IMR-90 (cell line): ENCODE results near the gene ATXN7L3. TPM values are rescaled to one million over a fixed set of nuclear protein-coding genes. Genes with fewer than 3 reads are reported as not detected.

Source experiments
- ATAC-seq: fragments of 200-7000 bp; cut with Tn5 transposase; 2 replicates; pipeline ENCODE4 v1.9.1; 2020; ENCODE audit warnings: low read depth, mild to moderate bottlenecking, moderate library complexity
- BruUV-seq: library from RNA; stranded (reverse); fragments of 400-500 nt; replicated peaks from 2 replicates; lab custom pipeline; 2021; lab: Mats Ljungman, UMichigan
- CTCF ChIA-PET: fragments of 300-600 bp; formaldehyde crosslinking; extraction: SDS; loops from one replicate; lab custom pipeline; 2021; ENCODE audit warnings: antibody characterized with exemption; lab: Yijun Ruan, JAX
- POLR2A ChIA-PET: fragments of 300-600 bp; sonication (Branson Sonifier 250); formaldehyde crosslinking; loops from one replicate; lab custom pipeline; 2022; ENCODE audit warnings: antibody characterized with exemption; ENCODE audit not compliant: unreplicated experiment; lab: Charles Lee
- DNase-seq: peaks from one replicate; pipeline ENCODE4 v3.0.0; 2013
- H2AFZ ChIP-seq: replicated peaks from 2 replicates; pipeline ENCODE3; 2013; ENCODE audit warnings: low read length, mild to moderate bottlenecking; ENCODE audit not compliant: poor library complexity
- H2AK5ac ChIP-seq: 2 replicates; pipeline ENCODE4 v1.6.1; 2013; ENCODE audit warnings: low read depth, low read length, inconsistent platforms
- H2AK9ac ChIP-seq: replicated peaks from 2 replicates; pipeline ENCODE3; 2013; ENCODE audit warnings: mild to moderate bottlenecking, low read depth, low read length, moderate library complexity; ENCODE audit not compliant: poor library complexity
- H2BK120ac ChIP-seq: 2 replicates; pipeline ENCODE4 v1.6.1; 2013; ENCODE audit warnings: low read depth, low read length, inconsistent platforms
- H2BK15ac ChIP-seq: 3 replicates; pipeline ENCODE4 v1.6.1; 2013; ENCODE audit warnings: low read depth, low read length, inconsistent platforms
- H2BK20ac ChIP-seq: 2 replicates; pipeline ENCODE4 v1.6.1; 2013; ENCODE audit warnings: low read depth, mild to moderate bottlenecking, inconsistent platforms, low read length, moderate library complexity
- H2BK5ac ChIP-seq: 2 replicates; pipeline ENCODE4 v1.6.1; 2013; ENCODE audit warnings: mild to moderate bottlenecking, low read depth, low read length, inconsistent platforms; ENCODE audit not compliant: poor library complexity, severe bottlenecking
- H3K14ac ChIP-seq: replicated peaks from 2 replicates; pipeline ENCODE4 v1.6.1; 2013; ENCODE audit warnings: low read depth, low read length, inconsistent platforms
- H3K18ac ChIP-seq: 2 replicates; pipeline ENCODE4 v1.6.1; 2013; ENCODE audit warnings: low read depth, low read length, control low read depth
- H3K23ac ChIP-seq: 2 replicates; pipeline ENCODE4 v1.6.1; 2013; ENCODE audit warnings: low read depth, low read length, inconsistent platforms
- H3K27ac ChIP-seq: 2 replicates; pipeline ENCODE4 v1.5.1; 2013; ENCODE audit warnings: mild to moderate bottlenecking, control low read depth, low read length; ENCODE audit not compliant: insufficient read depth
- H3K27me3 ChIP-seq: 2 replicates; pipeline ENCODE4 v1.6.1; 2013; ENCODE audit warnings: low read length; ENCODE audit not compliant: control insufficient read depth, insufficient read depth
- H3K36me3 ChIP-seq: 2 replicates; pipeline ENCODE4 v1.6.1; 2013; ENCODE audit warnings: low read length, mixed read lengths; ENCODE audit not compliant: control insufficient read depth, insufficient read depth
- H3K4ac ChIP-seq: 2 replicates; pipeline ENCODE4 v1.6.1; 2013; ENCODE audit warnings: low read depth, low read length, inconsistent platforms
- H3K4me1 ChIP-seq: 2 replicates; pipeline ENCODE4 v1.6.1; 2013; ENCODE audit warnings: low read length, mixed read lengths; ENCODE audit not compliant: control insufficient read depth, insufficient read depth
- H3K4me2 ChIP-seq: 2 replicates; pipeline ENCODE4 v1.6.1; 2013; ENCODE audit warnings: low read depth, mild to moderate bottlenecking, control low read depth, low read length, moderate library complexity
- H3K4me3 ChIP-seq: 2 replicates; pipeline ENCODE4 v1.5.1; 2013; ENCODE audit warnings: low read depth, mild to moderate bottlenecking, control low read depth, low read length, moderate library complexity; ENCODE audit not compliant: insufficient read depth
- H3K56ac ChIP-seq: 2 replicates; pipeline ENCODE4 v1.6.1; 2013; ENCODE audit warnings: low read length, inconsistent platforms; ENCODE audit not compliant: insufficient read depth; ENCODE audit errors: extremely low read depth
- H3K79me1 ChIP-seq, 2 experiments: 2 replicates each; pipeline ENCODE4 v1.6.1; 2013; ENCODE audit warnings: low read length in 2 of 2, inconsistent platforms in 1 of 2, low read depth in 1 of 2
- H3K9ac ChIP-seq: 2 replicates; pipeline ENCODE4 v1.6.1; 2013; ENCODE audit warnings: low read depth, low read length, control low read depth
- H3K9me1 ChIP-seq: 2 replicates; pipeline ENCODE4 v1.6.1; 2013; ENCODE audit warnings: low read length, inconsistent platforms; ENCODE audit not compliant: insufficient read depth
- H3K9me3 ChIP-seq: 2 replicates; pipeline ENCODE4 v1.6.1; 2013; ENCODE audit warnings: low read length; ENCODE audit not compliant: control insufficient read depth, insufficient read depth
- H4K20me1 ChIP-seq: 2 replicates; pipeline ENCODE4 v1.6.1; 2013; ENCODE audit warnings: low read length, inconsistent platforms; ENCODE audit not compliant: insufficient read depth
- H4K5ac ChIP-seq: 2 replicates; pipeline ENCODE4 v1.6.1; 2013; ENCODE audit warnings: mild to moderate bottlenecking, low read depth, low read length, control low read depth
- H4K8ac ChIP-seq, 2 experiments: 2 replicates each; pipeline ENCODE4 v1.6.1; 2013; ENCODE audit warnings: low read depth in 2 of 2, low read length in 2 of 2, control low read depth in 1 of 2, inconsistent platforms in 1 of 2
- H4K91ac ChIP-seq: 2 replicates; pipeline ENCODE4 v1.6.1; 2013; ENCODE audit warnings: low read depth, low read length, inconsistent platforms; ENCODE audit not compliant: insufficient read depth
- BHLHE40 ChIP-seq: fragments of 150-350 bp; IDR thresholded peaks from 2 replicates; pipeline ENCODE4 v1.6.1; 2016; ENCODE audit warnings: mild to moderate bottlenecking, low read depth, low read length
- CEBPB ChIP-seq: IDR thresholded peaks from 2 replicates; pipeline ENCODE4 v1.6.1; 2012; ENCODE audit warnings: low read depth, low read length, improper control_type of control experiment
- CHD1 ChIP-seq: IDR thresholded peaks from 2 replicates; pipeline ENCODE4 v1.6.1; 2012; ENCODE audit warnings: low read depth, low read length, improper control_type of control experiment
- CTCF ChIP-seq: conservative IDR thresholded peaks from 2 replicates; pipeline ENCODE4 v1.5.1; 2012; ENCODE audit warnings: mild to moderate bottlenecking, low read depth, low read length, improper control_type of control experiment
- ELK1 ChIP-seq: fragments of 150-350 bp; IDR thresholded peaks from 2 replicates; pipeline ENCODE4 v1.6.1; 2016; ENCODE audit warnings: low read depth, mild to moderate bottlenecking, low read length, moderate library complexity, borderline replicate concordance
- FOS ChIP-seq: fragments of 150-350 bp; IDR thresholded peaks from 2 replicates; pipeline ENCODE4 v1.6.1; 2016; ENCODE audit warnings: low read depth, low read length
- MAFK ChIP-seq: IDR thresholded peaks from 2 replicates; pipeline ENCODE4 v1.6.1; 2012; ENCODE audit warnings: low read depth, low read length, improper control_type of control experiment
- MAZ ChIP-seq: IDR thresholded peaks from 2 replicates; pipeline ENCODE4 v1.6.1; 2012; ENCODE audit warnings: low read depth, mild to moderate bottlenecking, low read length, improper control_type of control experiment, moderate library complexity, borderline replicate concordance
- MXI1 ChIP-seq: IDR thresholded peaks from 2 replicates; pipeline ENCODE4 v1.6.1; 2012; ENCODE audit warnings: low read depth, mild to moderate bottlenecking, low read length, moderate library complexity, borderline replicate concordance
- NFE2L2 ChIP-seq: fragments of 150-350 bp; IDR thresholded peaks from 2 replicates; pipeline ENCODE4 v1.6.1; 2016; ENCODE audit warnings: low read depth, mild to moderate bottlenecking, low read length
- POLR2A ChIP-seq: IDR thresholded peaks from 2 replicates; pipeline ENCODE4 v1.6.1; 2012; ENCODE audit warnings: mild to moderate bottlenecking, low read depth, low read length
- RAD21 ChIP-seq: IDR thresholded peaks from 2 replicates; pipeline ENCODE4 v1.6.1; 2012; ENCODE audit warnings: low read length, improper control_type of control experiment
- RCOR1 ChIP-seq: IDR thresholded peaks from 2 replicates; pipeline ENCODE4 v1.6.1; 2012; ENCODE audit warnings: mild to moderate bottlenecking, low read length, improper control_type of control experiment; ENCODE audit not compliant: insufficient replicate concordance
- RFX5 ChIP-seq: IDR thresholded peaks from 2 replicates; pipeline ENCODE4 v1.8.0; 2012; ENCODE audit warnings: low read depth, mild to moderate bottlenecking, low read length, moderate library complexity
- SMC3 ChIP-seq: fragments of 150-350 bp; IDR thresholded peaks from 2 replicates; pipeline ENCODE4 v1.6.1; 2016; ENCODE audit warnings: low read depth, mild to moderate bottlenecking, antibody characterized with exemption, low read length, moderate library complexity
- WGBS, 2 experiments: methylation state at CpG; one replicate each; pipeline versions ENCODE4 v1.1.5 to v1.1.7; 2013; ENCODE audit warnings: missing lambda C conversion rate in 2 of 2; ENCODE audit not compliant: insufficient read length in 1 of 2; ENCODE audit errors: extremely low coverage in 2 of 2; 5-methylcytosine and 5-hydroxymethylcytosine counted together
- dilution Hi-C: fragments of 300-500 bp; cut with HindIII; formaldehyde crosslinking; loops from one replicate; pipeline ENCODE4 v1.14.3; 2018; ENCODE audit warnings: low sequenced_read_pairs; ENCODE audit not compliant: unreplicated experiment
- in situ Hi-C: fragments of 300-500 bp; cut with MboI; formaldehyde crosslinking; loops from 3 replicates; pipeline ENCODE4 v1.14.3; 2019; ENCODE audit warnings: low sequenced_read_pairs, inconsistent platforms, mixed read lengths
- intact Hi-C: fragments of 100-400 bp; cut with micrococcal nuclease; formaldehyde crosslinking; loops from 2 replicates; pipeline ENCODE4 v1.10.0; 2022
- polyA plus RNA-seq, 3 experiments: library from polyadenylated mRNA; depleted of rRNA; stranded (reverse); fragments of >200 nt; gene quantifications; 2 replicates each; pipeline ENCODE4 v1.2.3, GENCODE V29; 2012; ENCODE audit warnings: low replicate concordance in 1 of 3
- total RNA-seq: library from RNA; depleted of rRNA; stranded (reverse); fragments of >200 nt; gene quantifications from 2 replicates; pipeline ENCODE4 v1.2.3, GENCODE V29; 2012

Gene ATXN7L3
- total and polyA plus RNA-seq, 2 of the 4 experiments (the other 2 are of a cell fraction) = 17.2 to 40.9 TPM

- Histone ChIP-seq H4K5ac (no peak overlapping the region), H3K23ac (no peak overlapping the region), H4K91ac (no peak overlapping the region; the same call in 1 of the 2 replicates), H3K4ac (peak overlapping the region; percentile 78), H2BK120ac (no peak overlapping the region), H3K9me3 (no peaks in the 10 kb centered on the region), H2BK15ac (no peak overlapping the region), H3K4me2 (no peak overlapping the region), H3K4me3 (peak overlapping the region; percentile 61), H3K27me3 (no peaks in the 10 kb centered on the region), H2AK9ac (peak overlapping the region; percentile 98), H3K4me1 (peaks cover 15% of the 10 kb centered on the region), H3K79me1 (peaks cover 32 to 64% of the 10 kb centered on the region in 2 experiments), H3K9me1 (peaks cover 20% of the 10 kb centered on the region), H3K56ac (peak overlapping the region; percentile 38; the same call in 1 of the 2 replicates), H3K14ac (peak overlapping the region; percentile 48), H2AK5ac (no peak overlapping the region; the same call in 1 of the 2 replicates), H3K18ac (no peak overlapping the region), H2BK5ac (peak overlapping the region; percentile 78), H3K27ac (peak overlapping the region; percentile 92), H2AFZ (peak overlapping the region; percentile 74), H2BK20ac (no peak overlapping the region), H4K8ac (no peak overlapping the region), H3K36me3 (peaks cover 28% of the 10 kb centered on the region), H4K20me1 (peaks cover 28% of the 10 kb centered on the region), H3K9ac (peak overlapping the region; percentile 40)
- DNase-seq (peak; percentile 65), ATAC-seq (peak; percentile 48)
- ChIA-PET POLR2A (interaction anchor here (0.7 kb wide), 1 partner anchor 132 kb away, joined by 3 read pairs; no protein-coding TSS in a partner anchor), CTCF (interaction anchor here (1.2 kb wide), 1 partner anchor 9 kb away, joined by 7 read pairs; no protein-coding TSS in a partner anchor)
- no TSS peak for BruUV-seq
- intact Hi-C loops = loop anchor here (1.0 to 10.0 kb wide), 2 partner anchors 106 to 286 kb away; partner anchors contain the start of gene GPATCH8
- dilution Hi-C loops = no loop called here
- 2% methylated on average over 33 of the region's 73 CpGs; no CpG with 5 or more reads in 1 of the 2 experiments for WGBS, 2 experiments
- in situ Hi-C loops = loop anchor here (25.0 kb wide), 2 partner anchors 293 to 418 kb away; partner anchors contain the start of gene GPATCH8
- TF ChIP-seq MXI1 (no peak), CHD1 (no peak; the same call in 1 of the 2 replicates), MAFK (no peak), BHLHE40 (no peak), FOS (no peak), RAD21 (peak; percentile 25; the same call in 1 of the 2 replicates), POLR2A (peak; percentile 57), NFE2L2 (no peak), RFX5 (no peak), CTCF (peak; percentile 58), SMC3 (peak; percentile 8; the same call in 1 of the 2 replicates), CEBPB (no peak), MAZ (peak; percentile 81), ELK1 (no peak), RCOR1 (no peak)
Observed at GRCh38 chr17:44219108-44219615, 19.5 kb upstream of the ATXN7L3 start.
